GM23338 (cell line): ENCODE results near the gene MOV10.

Experiments used
- CREB1 ChIP-seq: fragments of 250-450 bp; sonication (Bioruptor Pico); IDR thresholded peaks from 2 replicates; pipeline ENCODE4 v1.5.0; 2020; ENCODE audit warnings: low read depth, mild to moderate bottlenecking, moderate library complexity
- CTCF ChIP-seq, 2 experiments: fragments of 200-600 bp in 1 of 2; sonication (generic) in 1 of 2; conservative IDR thresholded peaks; 2 replicates each; pipeline versions ENCODE4 v1.5.1 to v1.6.1; 2016 to 2017; ENCODE audit warnings: antibody characterized with exemption in 2 of 2, low read depth in 2 of 2, mild to moderate bottlenecking in 2 of 2, moderate library complexity in 1 of 2
- ETS1 ChIP-seq: IDR thresholded peaks from 2 replicates; pipeline ENCODE4 v1.6.1; 2016; ENCODE audit warnings: antibody characterized with exemption
- EZH2 ChIP-seq: fragments of 200-600 bp; sonication (generic); IDR thresholded peaks from one replicate; pipeline ENCODE4 v1.8.0; 2017; ENCODE audit warnings: antibody characterized with exemption, mild to moderate bottlenecking, low read depth; ENCODE audit not compliant: unreplicated experiment
- EZH2phosphoT487 ChIP-seq: fragments of 200-600 bp; sonication (generic); IDR thresholded peaks from one replicate; pipeline ENCODE4 v1.8.1; 2018; ENCODE audit warnings: antibody characterized with exemption; ENCODE audit not compliant: unreplicated experiment
- JUNB ChIP-seq: IDR thresholded peaks from one replicate; pipeline ENCODE4 v1.6.1; 2016; ENCODE audit warnings: antibody characterized with exemption; ENCODE audit not compliant: unreplicated experiment
- NANOG ChIP-seq: IDR thresholded peaks from 2 replicates; pipeline ENCODE4 v1.6.1; 2016; ENCODE audit warnings: antibody characterized with exemption, borderline replicate concordance
- POLR2AphosphoS5 ChIP-seq: IDR thresholded peaks from 2 replicates; pipeline ENCODE4 v1.6.1; 2016; ENCODE audit warnings: antibody characterized with exemption, low read depth
- REST ChIP-seq: IDR thresholded peaks from one replicate; pipeline ENCODE4 v1.6.1; 2018; ENCODE audit warnings: antibody characterized with exemption; ENCODE audit not compliant: unreplicated experiment
- STAT1 ChIP-seq: IDR thresholded peaks from one replicate; pipeline ENCODE4 v1.6.1; 2016; ENCODE audit warnings: antibody characterized with exemption; ENCODE audit not compliant: unreplicated experiment
- ZNF114 ChIP-seq: fragments of 250-450 bp; sonication (Bioruptor Pico); IDR thresholded peaks from 2 replicates; pipeline ENCODE4 v1.5.0; 2020; ENCODE audit warnings: mild to moderate bottlenecking, moderate library complexity
- ZNF331 ChIP-seq: fragments of 250-450 bp; sonication (Bioruptor Pico); IDR thresholded peaks from 2 replicates; pipeline ENCODE4 v1.5.0; 2020; ENCODE audit warnings: low read depth, mild to moderate bottlenecking, moderate library complexity

- TF ChIP-seq CTCF (conservative IDR thresholded peaks at IDR 0.05; ENCODE audit: low read depth in 2 of 2) (no peak), POLR2AphosphoS5 (no peak), EZH2 (no peak), EZH2phosphoT487 (no peak), REST (no peak), ZNF114 (no peak), ETS1 (no peak), NANOG (no peak), JUNB (no peak), ZNF331 (CRISPR knock-in tag) (no peak), CREB1 (no peak), STAT1 (no peak)
Observed at GRCh38 chr1:112698366-112699310, 24.2 kb downstream of the MOV10 start.
